NOMO-1 treated with DMSO at 0.1 percent for 48 hours (cell line): Measurements from ENCODE around the gene SUDS3.
A peak's percentile ranks its signal among the peaks of the same experiment; 100 is the strongest.
"Not testable (repeated sequence)": the region's sequence is repeated elsewhere in the genome, so short reads cannot be mapped to it uniquely, and the experiment has no call there.

Source experiments
- DNase-seq: peaks from one replicate; lab custom pipeline; 2025; ENCODE audit not compliant: unreplicated experiment; lab: John Stamatoyannopoulos, UW

The SUDS3 gene

DNA sequence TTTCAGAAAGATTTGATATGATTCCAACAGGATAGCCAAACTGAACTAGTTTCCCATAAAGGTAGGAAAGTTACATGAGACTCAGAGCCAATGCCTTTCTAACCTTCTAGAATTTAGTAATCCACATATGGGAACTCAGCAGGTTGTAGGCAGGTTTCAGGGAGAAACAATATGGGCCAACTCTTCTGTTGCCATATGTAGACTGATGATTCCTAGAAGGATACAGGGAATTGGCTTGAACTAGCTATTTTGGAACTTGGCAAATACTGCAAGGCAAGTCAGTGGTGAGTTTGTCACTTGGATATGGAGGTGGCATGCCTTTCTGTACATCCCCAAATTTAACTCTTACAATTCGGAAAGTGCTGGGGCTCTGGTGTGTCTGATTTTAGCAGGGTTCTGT, 15.5 kb downstream of the SUDS3 start:
- no peak for DNase-seq

DNA sequence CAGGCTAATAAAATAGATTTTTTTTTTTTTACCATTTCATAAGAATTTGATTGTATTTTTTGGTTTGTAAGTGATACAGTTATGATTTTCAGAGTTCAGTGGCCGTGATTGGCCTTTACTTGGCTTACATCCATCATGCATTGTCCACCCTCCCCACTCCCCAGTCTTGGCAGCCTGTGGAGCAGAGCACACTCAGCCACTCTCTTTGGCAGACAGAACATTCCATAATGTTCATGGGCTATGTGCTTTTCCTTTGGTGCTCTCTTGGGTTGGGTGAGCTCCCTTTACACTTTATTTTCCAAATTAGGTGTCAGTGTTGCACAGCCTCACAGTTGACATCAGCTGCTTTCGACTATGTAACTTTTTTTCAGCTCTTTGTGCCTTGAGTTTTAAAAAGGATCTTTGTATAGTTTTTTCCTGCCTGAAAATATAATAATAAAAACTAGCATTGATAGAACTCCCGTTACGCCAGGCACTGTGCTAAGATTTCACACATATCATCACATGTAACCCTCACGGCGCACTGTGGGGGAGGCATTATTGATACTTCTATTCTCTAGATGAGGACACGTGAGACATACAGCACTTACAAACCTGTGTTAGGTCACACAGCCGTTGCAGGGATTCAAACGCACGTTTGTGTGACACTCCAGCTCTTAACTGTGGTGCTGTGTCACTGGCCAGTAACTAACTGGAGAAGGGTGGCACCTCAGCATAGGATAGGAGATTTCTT, 21.5 kb downstream of the SUDS3 start:
- DNase-seq, result no peak

DNA sequence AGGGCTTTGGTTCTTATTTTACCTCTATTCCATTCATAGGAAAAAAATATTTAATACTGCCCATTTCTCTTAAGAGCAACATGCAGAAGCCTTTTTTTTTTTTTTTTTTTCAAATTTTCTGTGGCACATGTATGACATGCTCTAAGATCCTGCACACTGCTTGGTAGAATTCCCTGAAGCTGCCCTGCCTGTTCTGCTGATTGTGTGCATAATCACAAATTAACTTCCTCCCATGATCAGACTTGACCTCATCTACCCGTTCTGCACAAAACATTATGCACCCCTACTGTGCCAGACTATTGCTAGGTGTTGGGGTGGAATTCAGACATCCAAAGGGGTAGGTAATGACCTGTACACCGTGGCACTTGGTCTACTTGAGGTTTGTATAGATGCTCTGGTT, 22.2 kb downstream of the SUDS3 start:
- DNase-seq, result no peak

DNA sequence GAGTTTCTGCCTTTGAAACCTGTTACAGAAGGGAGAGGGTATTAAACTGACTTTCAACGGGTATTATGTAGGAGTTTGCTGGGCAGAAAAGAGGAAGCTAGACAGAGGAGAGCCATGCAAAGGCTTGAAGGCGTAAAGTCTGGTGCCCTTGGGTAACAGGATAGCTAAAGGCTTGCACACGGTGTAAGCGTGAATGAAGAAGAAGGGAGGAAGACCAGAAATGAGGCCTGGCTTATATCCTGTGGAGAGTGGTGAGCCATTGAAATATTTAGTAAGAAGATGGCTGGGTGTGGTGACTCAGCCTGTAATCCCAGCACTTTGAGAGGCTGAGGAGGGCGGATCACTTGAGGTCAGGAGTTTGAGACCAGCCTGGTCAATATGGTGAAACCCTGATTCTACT, 22.6 kb downstream of the SUDS3 start:
- peak; percentile 48 for DNase-seq

DNA sequence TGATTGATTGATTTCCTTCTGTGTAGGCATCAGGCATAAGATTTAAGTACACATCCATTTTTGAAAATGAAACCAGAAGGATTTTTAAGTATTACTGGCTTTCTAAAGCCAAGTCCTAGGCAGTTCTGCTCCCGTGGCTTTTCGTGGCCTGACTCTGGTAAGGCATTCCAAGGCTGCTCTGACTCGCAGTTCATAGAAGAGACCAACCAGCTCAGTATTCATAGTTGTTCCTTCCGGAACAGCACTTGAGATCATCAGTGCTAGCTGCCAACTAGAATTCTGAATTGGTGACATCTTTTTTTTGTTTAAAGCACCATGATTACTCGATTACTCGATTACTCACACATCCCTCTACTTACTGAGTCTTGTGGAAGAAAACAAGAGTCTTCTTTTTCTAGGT, 25.9 kb downstream of the SUDS3 start:
- DNase-seq, result no peak

DNA sequence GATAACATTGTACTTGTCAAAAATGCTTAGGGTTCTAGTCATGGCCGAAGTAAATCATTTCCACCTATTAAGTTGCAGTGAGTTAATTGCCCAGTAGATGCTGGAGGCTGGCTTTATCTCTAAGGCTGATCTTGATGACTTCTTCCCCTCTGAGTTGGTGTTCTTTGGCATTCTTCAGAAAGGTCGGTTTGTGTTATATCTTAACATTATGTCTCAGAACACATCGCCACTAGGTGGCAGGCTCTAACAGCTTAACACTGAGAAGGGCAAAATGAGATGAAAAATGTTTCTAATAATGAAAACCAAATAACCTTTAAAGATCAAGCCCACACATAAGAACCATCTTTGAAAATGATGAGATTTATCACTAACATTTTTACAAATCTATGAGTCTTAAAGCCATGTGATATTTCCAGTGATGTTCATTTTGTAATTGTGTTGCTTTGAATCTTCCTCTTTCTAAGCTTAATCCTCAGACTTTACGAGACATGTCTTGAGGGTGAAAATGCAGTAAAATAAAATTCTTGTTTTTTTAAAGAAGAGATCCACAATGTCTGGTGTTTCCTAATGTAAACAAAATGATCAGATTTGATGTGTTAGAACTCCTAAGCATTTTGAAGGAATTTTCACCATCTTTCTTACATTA, 28.6 kb downstream of the SUDS3 start:
- peak; percentile 35 for DNase-seq

DNA sequence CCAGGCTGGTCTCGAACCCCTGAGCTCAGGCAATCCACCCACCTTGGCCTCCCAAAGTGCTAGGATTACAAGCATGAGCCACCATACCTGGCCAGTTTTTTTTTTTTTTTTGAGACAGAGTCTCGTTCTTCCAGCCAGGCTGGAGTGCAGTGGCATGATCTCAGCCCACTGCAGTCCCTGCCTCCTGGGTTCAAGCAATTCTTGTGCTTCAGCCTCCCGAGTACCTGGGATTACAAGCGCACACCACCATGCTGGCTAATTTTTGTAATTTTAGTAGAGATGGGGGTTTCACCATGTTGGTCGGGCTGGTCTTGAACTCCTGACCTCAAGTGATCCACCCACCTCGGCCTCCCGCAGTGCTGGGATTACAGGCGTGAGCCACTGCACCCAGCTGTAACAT, 31.9 kb downstream of the SUDS3 start:
- DNase-seq, result not testable (repeated sequence)

DNA sequence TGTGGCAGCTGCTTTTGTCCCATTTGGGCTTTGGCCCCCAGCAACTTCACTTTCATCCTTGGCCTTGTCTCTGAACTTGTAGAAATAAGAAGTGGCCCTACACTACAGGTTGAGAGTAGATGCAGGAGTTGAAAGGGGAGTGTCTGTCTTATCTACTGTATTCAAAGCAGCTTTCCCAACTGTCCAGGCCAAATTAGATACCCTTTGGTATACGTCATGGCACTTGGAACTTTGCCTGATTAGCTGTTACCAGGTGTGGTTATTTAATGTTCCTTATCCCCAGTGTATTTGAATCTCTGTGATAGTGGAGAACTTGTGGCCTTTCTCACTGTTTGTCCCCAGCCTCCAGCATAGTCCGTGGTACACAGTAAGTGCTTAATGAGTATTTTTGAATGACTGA, 33.5 kb downstream of the SUDS3 start:
- DNase-seq, result no peak

DNA sequence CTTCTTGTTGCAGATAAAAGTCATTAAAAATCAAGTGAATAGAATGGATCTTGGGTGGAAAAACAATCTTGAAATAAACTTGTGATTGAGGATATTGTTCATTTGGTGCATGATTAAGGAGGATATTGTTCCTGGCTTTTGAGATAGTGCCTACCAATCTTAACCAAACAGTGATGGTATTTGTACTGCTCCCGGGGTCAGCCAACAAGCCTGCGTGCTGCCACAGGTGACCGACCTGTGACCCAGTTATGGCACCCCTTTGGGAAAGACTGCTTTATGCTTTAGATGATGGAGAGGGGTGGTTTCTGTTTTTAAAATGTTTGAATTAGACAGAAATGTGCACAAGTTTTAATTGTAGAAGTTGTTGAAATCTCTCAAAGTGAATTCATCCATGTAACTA, 41.6 kb downstream of the SUDS3 start:
- DNase-seq, result no peak

DNA sequence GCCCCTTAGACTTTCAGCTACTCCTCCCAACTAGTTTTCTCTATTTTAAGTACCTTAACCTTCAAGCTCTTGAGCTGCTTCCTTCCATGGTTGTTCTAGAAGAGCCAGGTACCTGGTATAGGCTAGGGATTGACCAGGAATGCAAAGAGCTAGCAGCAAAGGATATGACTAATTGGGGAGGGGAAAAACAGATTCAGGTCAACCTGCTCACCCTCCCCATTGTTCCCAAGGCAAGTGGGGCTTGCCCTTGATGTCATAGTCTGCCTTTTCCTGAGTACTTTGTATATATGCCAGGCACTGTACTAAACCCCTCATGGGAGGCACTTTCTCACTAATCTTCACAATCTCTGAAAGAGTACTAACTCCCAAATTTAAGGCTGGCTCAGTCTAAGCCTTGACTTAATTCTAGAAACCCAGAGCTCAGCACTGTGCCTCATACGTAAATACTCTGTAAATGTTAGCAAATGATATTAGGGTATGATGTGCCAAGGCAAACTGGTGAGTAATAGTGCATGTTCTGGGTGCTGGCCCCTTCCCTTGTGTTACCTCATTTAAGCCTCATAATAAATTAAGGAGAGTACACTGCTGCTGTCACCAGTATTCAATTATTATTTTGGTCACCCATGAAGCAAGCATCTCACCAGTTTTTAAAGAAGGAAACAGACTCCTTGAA, 42.2 kb downstream of the SUDS3 start:
- DNase-seq, result no peak

DNA sequence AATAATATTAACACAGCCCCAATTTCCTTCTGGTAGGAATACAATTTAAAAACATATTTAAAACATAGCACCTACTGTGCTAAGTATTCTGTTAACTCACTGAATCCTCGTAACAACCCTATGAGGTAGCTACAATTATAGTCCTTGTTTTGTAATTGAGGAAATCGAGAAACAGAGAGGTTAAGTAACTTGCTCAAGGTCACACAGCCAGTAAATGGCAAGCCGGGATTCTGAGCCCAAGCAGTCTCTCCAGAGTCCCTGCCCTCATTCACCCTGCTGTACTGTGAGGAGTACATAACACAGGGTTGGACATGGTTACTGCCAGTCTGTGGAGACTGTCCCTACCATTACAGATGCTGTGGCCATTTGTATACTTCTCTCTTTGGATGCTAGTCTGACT, 44.3 kb downstream of the SUDS3 start:
- DNase-seq, result no peak

DNA sequence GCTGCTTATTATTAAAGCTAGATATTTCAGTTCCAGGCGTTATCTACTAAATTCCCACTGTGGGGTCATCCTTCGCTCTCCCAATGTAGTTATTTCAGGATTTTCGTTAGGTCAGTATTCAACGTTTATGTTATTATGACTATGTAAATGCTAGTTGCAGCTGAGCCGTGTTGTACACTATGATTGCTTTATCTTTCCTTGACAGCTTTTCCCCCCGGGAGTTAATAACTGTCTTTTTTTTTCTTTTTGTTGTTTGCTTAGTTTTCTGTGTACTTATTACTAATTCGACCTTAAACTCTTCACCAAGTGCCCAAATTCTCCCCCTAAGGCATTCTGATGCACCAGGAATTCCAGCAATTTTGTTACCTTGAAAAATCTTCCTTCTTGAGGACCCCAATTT, 48.5 kb downstream of the SUDS3 start:
- DNase-seq, result no peak

DNA sequence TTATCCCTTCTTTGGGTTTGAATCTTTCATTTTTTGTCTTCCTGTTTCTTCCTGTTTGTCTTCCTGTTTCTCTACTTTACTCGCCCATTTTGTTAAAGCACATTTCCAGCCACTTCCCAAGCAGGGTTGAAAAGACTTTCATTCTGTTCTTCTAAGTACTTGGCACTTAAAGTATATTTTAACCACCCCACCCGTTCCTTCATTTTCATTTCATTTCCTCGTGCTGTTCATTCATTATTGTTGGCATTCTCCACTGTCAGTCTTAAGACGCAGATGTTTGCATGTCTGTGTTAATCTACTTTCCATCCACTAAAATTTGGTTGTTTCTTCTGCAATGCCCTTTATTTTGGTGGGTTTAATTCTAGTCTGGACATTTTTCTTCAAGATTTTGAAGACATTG, 49.0 kb downstream of the SUDS3 start:
- no peak for DNase-seq

DNA sequence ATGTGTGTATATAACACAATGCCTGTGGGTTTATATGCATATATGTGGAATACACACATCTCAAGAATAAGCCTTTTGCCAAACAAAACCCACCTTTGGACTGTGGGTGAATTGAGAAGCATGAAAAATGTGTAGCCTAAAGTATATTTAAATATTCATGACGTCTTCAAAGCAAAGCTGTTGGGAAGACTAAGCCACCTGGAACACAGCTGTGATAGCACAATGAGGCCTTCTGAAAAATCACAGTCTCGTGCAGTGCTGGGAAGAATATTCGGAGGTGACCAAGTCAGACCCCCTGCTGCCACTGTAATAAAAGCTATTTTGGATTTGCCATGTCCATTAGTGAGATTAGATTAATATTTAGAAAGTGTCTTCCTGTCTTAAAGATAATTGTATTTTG, 51.5 kb downstream of the SUDS3 start:
- no peak for DNase-seq

DNA sequence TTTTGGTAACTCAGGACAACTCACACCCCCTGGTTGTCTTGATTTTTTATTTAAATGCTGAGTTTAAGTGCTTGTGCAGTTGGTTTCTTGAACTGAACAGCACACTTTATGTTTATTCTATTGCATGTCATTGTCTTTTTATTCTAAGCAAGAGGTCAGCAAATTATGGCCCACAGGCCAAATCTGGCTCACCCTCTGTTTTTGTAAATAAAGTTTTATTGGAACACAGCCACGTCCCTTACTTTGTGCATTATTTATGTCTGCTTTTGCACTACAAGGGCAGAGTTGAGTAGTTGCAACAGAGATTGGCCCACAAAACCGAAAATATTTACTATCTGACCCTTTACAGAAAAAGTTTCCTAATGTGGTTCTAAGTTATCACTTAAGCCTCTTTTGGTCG, 52.3 kb downstream of the SUDS3 start:
- no peak for DNase-seq

DNA sequence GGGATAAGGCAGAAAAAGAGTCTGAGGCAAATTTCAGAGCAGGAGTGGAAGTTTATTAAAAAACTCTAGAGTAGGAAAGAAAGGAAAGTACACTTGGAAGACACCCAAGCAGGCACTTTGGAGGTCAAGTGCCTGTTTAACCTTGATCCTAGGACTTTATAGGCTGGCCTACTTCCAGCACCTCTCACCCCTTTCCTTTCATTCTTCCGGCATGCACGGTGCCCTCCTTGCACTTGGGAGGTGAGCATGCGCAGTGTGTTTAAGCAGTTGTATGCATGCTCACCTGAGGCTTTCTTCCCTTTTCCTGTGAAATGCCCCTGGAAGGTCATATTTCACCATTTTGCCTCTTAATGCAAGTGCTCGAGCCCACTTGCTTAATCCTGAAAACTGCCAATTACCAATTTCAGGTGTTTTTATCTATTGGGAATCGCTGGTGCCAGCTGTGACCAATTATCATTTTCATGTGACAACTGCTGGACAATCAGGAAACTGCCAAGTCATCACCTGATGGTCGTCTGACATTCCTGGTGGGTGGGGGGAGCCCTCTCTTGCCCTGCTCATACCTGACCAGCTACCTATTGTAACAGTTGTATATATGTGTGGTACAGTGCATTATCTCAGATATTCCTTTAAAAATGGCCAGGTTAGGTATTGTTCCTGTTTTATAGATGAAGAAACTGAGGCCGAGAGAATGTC, 53.5 kb downstream of the SUDS3 start:
- DNase-seq, result no peak

DNA sequence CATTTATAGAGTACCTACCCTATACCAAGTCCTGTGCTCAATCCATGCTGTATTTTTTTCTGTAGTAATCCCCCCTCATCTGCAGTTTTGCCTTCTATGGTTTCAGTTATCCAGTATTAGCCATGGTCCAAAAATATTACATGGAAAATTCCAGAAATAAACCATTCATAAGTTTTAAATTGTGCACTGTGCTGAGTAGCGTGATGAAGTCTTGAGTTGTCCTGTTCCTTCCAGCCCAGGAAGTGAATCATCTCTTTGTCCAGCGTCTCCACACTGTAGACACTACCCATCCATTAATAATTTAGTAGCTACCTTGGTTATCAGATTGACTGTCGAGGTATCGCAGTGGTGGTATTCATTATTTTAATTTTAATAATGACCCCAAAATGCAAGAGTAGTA, 54.2 kb downstream of the SUDS3 start:
- DNase-seq, result no peak

DNA sequence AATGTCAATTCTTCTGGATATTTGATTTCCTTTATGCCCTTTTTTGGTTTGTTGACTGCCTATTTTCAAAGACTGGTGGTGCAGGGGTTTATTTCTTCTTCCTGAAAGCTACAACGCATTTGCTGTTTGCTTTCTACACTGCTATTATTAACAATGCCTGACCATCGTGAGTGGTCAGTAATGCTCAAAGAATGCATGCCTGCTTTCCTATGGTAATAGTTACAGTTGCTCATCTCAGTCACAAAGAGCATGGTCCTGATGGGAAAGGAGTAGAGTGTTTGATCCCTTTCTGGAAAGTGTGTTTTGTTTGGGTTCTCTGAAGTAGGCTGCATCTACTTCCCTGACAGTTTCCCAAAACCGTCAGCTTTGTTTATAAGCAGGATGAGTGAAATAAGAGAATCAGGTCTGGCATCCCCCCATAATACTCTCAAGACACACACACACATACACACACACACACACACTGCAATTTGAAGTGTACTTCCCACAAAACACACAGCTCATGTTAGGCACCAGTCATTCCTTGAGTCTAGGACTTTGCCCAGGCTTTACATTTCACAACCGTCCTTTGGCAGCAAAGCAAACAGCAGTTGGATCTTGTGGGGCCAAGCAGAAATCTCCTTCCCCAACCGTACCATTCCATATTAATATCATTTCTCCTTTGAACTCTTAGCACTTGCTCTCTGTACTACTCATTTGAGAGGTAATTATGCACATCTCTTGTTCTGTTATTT, 56.6 kb downstream of the SUDS3 start:
- no peak for DNase-seq

DNA sequence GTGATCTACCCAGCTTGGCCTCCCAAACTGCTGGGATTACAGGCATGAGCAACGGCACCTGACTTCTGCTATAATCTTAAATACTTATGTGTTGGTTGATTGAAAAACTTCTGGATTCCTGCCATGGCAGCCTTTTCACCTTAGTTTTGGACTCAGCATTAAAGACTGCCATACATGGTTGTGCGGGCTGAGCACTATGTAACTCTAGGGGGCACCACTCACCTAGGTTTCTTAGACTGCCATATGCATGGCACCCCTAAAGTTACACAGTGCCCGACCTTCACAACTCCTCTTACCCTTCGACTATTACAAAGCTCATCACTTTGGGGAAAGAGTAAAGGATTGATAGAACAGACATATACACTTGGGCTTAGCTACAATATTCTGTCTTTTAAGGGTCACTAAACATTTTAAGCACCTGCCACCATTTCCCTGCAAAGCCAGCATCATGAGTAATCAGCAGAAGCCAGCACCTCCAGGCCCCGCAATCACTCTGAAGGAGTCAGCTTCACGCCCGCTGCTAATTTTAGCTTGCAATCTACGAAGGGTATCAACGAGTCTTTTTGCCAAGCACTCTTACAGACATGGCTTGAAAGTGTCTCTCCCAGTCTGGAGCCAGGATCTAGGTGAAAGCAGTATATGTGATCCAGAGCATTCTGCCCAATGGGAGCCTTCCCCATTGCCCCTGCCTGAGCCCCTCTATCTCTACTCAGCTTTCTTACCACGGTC, 59.8 kb downstream of the SUDS3 start:
- no peak for DNase-seq

DNA sequence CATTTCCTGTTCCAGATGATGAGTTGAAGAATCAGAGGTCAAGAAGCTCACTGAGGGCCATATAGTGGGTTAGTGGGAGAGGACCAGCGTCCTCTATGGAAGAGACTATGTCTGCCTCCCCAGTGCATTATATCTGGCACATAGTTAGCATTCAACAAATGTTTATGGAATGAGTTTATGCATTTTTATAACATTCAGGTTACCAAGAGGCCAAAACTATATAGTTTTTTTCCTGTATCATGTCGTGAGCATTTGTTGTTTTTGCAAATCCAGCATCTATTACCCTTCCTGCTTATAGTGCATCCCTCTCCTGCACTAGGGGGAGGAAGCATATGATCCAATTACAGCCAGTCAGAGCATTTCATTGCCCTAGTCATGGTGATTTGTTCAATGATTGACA, 60.6 kb downstream of the SUDS3 start:
- no peak for DNase-seq

DNA sequence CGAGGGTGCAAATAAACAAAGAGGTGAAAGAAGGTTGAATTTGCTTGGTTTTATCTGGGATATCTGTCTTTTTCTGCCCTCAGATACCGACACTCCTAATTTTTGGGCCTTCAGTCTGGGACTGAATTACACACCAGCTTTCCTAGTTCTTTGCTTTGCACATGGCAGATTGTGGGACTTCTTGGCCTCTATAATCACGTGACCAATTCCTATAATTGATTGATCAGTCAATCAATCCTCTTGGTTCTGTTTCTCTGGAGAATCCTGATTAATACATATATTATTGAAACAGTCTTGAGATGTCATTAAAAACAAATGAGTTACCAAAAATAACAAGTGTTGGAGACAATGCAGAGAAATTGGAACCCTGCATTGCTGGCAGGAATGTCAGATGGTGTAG, 62.7 kb downstream of the SUDS3 start:
- DNase-seq, result no peak
